ENCODE results near the gene ACBD6.

Gene ACBD6

DNA sequence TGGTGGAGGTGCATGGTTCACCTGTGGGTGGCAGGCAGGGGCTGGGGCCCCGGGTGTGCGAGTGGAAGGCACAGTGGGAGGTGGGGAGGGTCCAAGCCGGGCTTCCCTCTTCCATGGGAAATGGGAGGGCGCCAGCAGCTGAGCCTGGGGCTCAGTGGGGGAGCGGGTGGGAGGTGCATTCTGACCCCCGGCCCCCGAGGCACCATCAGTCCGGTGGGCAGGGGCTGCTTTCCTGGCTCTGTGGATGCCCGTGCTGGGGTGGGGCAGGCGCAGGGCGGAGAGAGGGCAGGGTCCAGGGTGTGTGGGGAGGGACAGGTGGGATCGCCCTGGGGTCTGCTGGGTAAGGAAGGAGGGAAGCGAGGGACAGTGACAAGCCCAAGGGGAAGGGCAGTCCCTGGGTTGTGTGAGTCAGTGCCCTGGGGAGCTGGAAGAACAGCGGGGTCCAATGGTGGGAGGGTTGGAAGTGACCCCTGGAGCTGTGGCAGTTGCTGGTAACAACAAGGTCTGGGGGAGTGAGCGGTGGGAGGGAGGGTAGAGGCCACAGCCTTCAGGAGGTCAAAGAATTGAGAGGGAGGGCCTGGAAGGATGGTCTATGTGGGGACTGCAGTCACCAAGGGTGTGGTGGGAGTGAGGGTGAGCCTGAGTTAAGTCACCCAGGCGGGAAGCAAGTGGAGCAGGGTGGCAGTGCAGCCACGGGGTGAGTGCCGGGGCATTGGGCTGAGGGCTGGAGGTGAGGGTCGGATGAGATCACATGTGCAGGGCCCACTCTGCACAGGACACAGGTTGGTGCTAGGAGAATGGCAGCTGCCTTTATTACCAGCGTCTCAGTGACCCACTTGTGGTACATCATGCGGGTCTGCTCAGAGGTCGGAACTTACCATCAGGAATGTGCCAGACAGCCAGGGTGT is 242.7 kb downstream of the ACBD6 start:
- no peak overlapping the region for H3K4me3 ChIP-seq (ENCODE audit: low read depth, low read length)
- TF ChIP-seq, protein P1, sequence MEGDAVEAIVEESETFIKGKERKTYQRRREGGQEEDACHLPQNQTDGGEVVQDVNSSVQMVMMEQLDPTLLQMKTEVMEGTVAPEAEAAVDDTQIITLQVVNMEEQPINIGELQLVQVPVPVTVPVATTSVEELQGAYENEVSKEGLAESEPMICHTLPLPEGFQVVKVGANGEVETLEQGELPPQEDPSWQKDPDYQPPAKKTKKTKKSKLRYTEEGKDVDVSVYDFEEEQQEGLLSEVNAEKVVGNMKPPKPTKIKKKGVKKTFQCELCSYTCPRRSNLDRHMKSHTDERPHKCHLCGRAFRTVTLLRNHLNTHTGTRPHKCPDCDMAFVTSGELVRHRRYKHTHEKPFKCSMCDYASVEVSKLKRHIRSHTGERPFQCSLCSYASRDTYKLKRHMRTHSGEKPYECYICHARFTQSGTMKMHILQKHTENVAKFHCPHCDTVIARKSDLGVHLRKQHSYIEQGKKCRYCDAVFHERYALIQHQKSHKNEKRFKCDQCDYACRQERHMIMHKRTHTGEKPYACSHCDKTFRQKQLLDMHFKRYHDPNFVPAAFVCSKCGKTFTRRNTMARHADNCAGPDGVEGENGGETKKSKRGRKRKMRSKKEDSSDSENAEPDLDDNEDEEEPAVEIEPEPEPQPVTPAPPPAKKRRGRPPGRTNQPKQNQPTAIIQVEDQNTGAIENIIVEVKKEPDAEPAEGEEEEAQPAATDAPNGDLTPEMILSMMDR (IDR thresholded peaks at IDR 0.05; ENCODE audit: low read depth, low read length) = no peak

DNA sequence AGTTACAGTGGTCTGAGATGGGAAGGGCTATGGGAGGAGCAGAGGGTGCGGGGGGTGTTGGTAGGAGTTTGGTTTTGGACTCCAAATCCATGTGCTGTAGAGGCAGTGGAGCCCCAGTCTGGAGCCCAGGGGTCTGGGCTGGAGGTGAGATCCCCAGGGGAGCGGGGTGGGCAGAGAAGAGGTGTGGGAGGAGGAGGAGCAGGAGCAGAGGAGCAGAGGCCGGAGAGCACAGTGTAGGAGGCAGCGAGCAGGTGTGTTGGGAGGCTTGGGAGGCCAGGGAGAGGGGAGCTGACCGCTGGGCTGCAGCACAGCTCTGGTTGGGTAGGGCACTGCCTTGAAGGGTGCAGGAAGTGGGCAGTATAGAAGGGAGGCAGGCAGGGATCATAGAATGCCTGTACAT is 243.4 kb downstream of the ACBD6 start:
- TF ChIP-seq, protein P1 (IDR thresholded peaks at IDR 0.05; ENCODE audit: low read depth, low read length) = no peak
- H3K4me3 ChIP-seq (ENCODE audit: low read depth, low read length) = no peak overlapping the region

DNA sequence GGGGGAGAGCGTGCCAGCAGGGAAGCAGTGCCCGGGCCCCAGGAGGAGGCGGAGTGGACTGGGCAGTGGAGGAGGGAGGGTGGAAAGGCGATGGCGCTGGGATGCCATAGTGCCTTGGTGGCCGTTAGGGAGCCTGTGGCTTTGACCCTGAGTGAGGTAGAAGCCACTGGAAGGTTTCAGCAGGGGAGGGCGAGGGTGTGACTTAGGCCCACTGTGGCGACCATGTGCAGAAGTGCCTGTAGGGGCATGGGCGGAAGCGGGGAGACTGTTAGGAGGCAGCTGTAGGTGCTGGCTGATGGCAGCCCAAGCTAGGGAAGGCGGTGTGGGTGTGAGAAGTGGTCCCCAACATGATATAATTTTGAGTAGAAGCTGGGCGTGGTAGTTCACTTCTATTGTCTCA is 244.1 kb downstream of the ACBD6 start:
- H3K4me3 ChIP-seq (ENCODE audit: low read depth, low read length) = no peak overlapping the region
- TF ChIP-seq, protein P1 (IDR thresholded peaks at IDR 0.05; ENCODE audit: low read depth, low read length) = no peak

DNA sequence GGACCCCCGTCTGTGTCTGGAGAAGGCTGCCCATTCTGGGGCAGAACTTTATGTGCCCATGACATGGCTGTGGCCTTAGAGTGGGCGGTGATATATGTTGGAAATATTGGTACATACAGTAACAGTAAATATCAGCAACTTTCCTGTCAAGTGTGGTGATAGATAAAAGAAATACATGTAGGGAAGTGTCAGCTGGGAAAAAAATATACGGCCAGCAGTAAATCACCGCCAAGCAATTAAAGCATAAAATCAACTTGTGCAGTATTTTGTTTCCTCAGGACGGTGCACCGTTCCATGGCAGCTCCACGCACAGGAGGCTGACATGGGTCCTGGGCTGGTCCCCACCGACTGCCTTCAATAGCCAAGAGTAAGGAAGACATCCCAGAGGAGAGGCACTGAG is 244.9 kb downstream of the ACBD6 start:
- H3K4me3 ChIP-seq (ENCODE audit: low read depth, low read length) = no peak overlapping the region
- TF ChIP-seq, protein P1 (IDR thresholded peaks at IDR 0.05; ENCODE audit: low read depth, low read length) = no peak

DNA sequence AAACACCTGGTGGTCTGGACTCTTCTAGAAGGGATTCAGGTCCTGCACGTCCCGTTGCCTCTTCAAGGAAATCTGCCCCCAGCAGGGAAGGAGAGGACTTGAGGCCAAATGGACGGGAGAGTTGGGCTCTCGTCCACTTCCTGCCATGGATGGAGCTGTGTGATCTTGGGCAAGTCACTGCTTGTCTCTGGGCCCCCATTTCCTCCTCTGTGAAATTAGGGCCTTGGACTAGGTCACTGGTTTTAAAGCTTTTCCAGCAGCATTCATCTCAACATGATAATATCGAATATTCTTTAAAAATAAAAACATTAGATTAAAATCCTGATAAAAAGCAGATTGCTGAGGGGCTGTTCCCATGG is 245.4 kb downstream of the ACBD6 start:
- TF ChIP-seq, protein P1 (IDR thresholded peaks at IDR 0.05; ENCODE audit: low read depth, low read length) = no peak
- no peak overlapping the region for H3K4me3 ChIP-seq (ENCODE audit: low read depth, low read length)

DNA sequence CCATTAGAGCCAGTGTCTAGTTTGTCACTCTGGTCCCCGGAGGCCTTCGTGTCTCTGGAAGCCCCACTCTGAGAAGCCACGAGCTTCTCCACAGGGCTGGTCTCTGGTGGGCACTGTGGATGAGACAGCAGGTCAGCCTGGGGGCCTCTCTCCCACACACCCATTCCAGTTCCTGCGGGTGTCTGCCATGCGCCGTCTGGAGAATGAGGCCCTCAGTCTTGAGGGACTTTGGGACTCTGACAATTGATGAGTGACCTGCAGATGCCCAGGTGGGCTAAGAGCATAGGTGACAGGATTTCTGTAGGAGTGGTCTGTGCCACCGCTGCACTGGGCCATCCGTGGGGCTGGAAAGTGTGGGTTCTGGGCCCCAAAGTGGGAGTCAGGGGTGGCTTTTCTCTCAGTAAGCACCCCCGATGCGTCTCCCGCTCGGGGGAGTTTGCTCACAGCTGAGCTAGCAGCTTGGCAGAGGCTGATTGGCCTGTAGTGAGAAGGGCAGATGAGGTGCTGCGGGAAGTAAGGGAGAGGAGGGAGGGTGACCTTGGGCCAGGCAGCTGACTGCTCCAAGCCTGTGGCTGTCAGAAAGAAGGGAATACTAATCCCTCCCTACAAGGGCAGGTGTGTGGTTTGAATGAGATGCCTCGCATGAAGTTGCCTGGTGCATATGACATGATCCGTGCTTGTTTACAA is 245.9 kb downstream of the ACBD6 start:
- TF ChIP-seq, protein P1 (IDR thresholded peaks at IDR 0.05; ENCODE audit: low read depth, low read length) = no peak
- H3K4me3 ChIP-seq (ENCODE audit: low read depth, low read length) = no peak overlapping the region
